IMR-90 (cell line): ENCODE data around the gene PDCD1. TPM values are rescaled to one million over a fixed set of nuclear protein-coding genes. Genes with fewer than 3 reads are reported as not detected.

ENCODE experiments used
- ATAC-seq: fragments of 200-7000 bp; cut with Tn5 transposase; 2 replicates; pipeline ENCODE4 v1.9.1; 2020; ENCODE audit warnings: low read depth, mild to moderate bottlenecking, moderate library complexity
- BruUV-seq: library from RNA; stranded (reverse); fragments of 400-500 nt; replicated peaks from 2 replicates; lab custom pipeline; 2021; lab: Mats Ljungman, UMichigan
- CTCF ChIA-PET: fragments of 300-600 bp; formaldehyde crosslinking; extraction: SDS; loops from one replicate; lab custom pipeline; 2021; ENCODE audit warnings: antibody characterized with exemption; lab: Yijun Ruan, JAX
- POLR2A ChIA-PET: fragments of 300-600 bp; sonication (Branson Sonifier 250); formaldehyde crosslinking; loops from one replicate; lab custom pipeline; 2022; ENCODE audit warnings: antibody characterized with exemption; ENCODE audit not compliant: unreplicated experiment; lab: Charles Lee
- DNase-seq: peaks from one replicate; pipeline ENCODE4 v3.0.0; 2013
- H2AFZ ChIP-seq: replicated peaks from 2 replicates; pipeline ENCODE3; 2013; ENCODE audit warnings: low read length, mild to moderate bottlenecking; ENCODE audit not compliant: poor library complexity
- H2AK5ac ChIP-seq: 2 replicates; pipeline ENCODE4 v1.6.1; 2013; ENCODE audit warnings: low read depth, low read length, inconsistent platforms
- H2AK9ac ChIP-seq: replicated peaks from 2 replicates; pipeline ENCODE3; 2013; ENCODE audit warnings: mild to moderate bottlenecking, low read depth, low read length, moderate library complexity; ENCODE audit not compliant: poor library complexity
- H2BK120ac ChIP-seq: 2 replicates; pipeline ENCODE4 v1.6.1; 2013; ENCODE audit warnings: low read depth, low read length, inconsistent platforms
- H2BK15ac ChIP-seq: 3 replicates; pipeline ENCODE4 v1.6.1; 2013; ENCODE audit warnings: low read depth, low read length, inconsistent platforms
- H2BK20ac ChIP-seq: 2 replicates; pipeline ENCODE4 v1.6.1; 2013; ENCODE audit warnings: low read depth, mild to moderate bottlenecking, inconsistent platforms, low read length, moderate library complexity
- H2BK5ac ChIP-seq: 2 replicates; pipeline ENCODE4 v1.6.1; 2013; ENCODE audit warnings: mild to moderate bottlenecking, low read depth, low read length, inconsistent platforms; ENCODE audit not compliant: poor library complexity, severe bottlenecking
- H3K14ac ChIP-seq: replicated peaks from 2 replicates; pipeline ENCODE4 v1.6.1; 2013; ENCODE audit warnings: low read depth, low read length, inconsistent platforms
- H3K18ac ChIP-seq: 2 replicates; pipeline ENCODE4 v1.6.1; 2013; ENCODE audit warnings: low read depth, low read length, control low read depth
- H3K23ac ChIP-seq: 2 replicates; pipeline ENCODE4 v1.6.1; 2013; ENCODE audit warnings: low read depth, low read length, inconsistent platforms
- H3K27ac ChIP-seq: 2 replicates; pipeline ENCODE4 v1.5.1; 2013; ENCODE audit warnings: mild to moderate bottlenecking, control low read depth, low read length; ENCODE audit not compliant: insufficient read depth
- H3K27me3 ChIP-seq: 2 replicates; pipeline ENCODE4 v1.6.1; 2013; ENCODE audit warnings: low read length; ENCODE audit not compliant: control insufficient read depth, insufficient read depth
- H3K36me3 ChIP-seq: 2 replicates; pipeline ENCODE4 v1.6.1; 2013; ENCODE audit warnings: low read length, mixed read lengths; ENCODE audit not compliant: control insufficient read depth, insufficient read depth
- H3K4ac ChIP-seq: 2 replicates; pipeline ENCODE4 v1.6.1; 2013; ENCODE audit warnings: low read depth, low read length, inconsistent platforms
- H3K4me1 ChIP-seq: 2 replicates; pipeline ENCODE4 v1.6.1; 2013; ENCODE audit warnings: low read length, mixed read lengths; ENCODE audit not compliant: control insufficient read depth, insufficient read depth
- H3K4me2 ChIP-seq: 2 replicates; pipeline ENCODE4 v1.6.1; 2013; ENCODE audit warnings: low read depth, mild to moderate bottlenecking, control low read depth, low read length, moderate library complexity
- H3K4me3 ChIP-seq: 2 replicates; pipeline ENCODE4 v1.5.1; 2013; ENCODE audit warnings: low read depth, mild to moderate bottlenecking, control low read depth, low read length, moderate library complexity; ENCODE audit not compliant: insufficient read depth
- H3K56ac ChIP-seq: 2 replicates; pipeline ENCODE4 v1.6.1; 2013; ENCODE audit warnings: low read length, inconsistent platforms; ENCODE audit not compliant: insufficient read depth; ENCODE audit errors: extremely low read depth
- H3K79me1 ChIP-seq, 2 experiments: 2 replicates each; pipeline ENCODE4 v1.6.1; 2013; ENCODE audit warnings: low read length in 2 of 2, inconsistent platforms in 1 of 2, low read depth in 1 of 2
- H3K9ac ChIP-seq: 2 replicates; pipeline ENCODE4 v1.6.1; 2013; ENCODE audit warnings: low read depth, low read length, control low read depth
- H3K9me1 ChIP-seq: 2 replicates; pipeline ENCODE4 v1.6.1; 2013; ENCODE audit warnings: low read length, inconsistent platforms; ENCODE audit not compliant: insufficient read depth
- H3K9me3 ChIP-seq: 2 replicates; pipeline ENCODE4 v1.6.1; 2013; ENCODE audit warnings: low read length; ENCODE audit not compliant: control insufficient read depth, insufficient read depth
- H4K20me1 ChIP-seq: 2 replicates; pipeline ENCODE4 v1.6.1; 2013; ENCODE audit warnings: low read length, inconsistent platforms; ENCODE audit not compliant: insufficient read depth
- H4K5ac ChIP-seq: 2 replicates; pipeline ENCODE4 v1.6.1; 2013; ENCODE audit warnings: mild to moderate bottlenecking, low read depth, low read length, control low read depth
- H4K8ac ChIP-seq, 2 experiments: 2 replicates each; pipeline ENCODE4 v1.6.1; 2013; ENCODE audit warnings: low read depth in 2 of 2, low read length in 2 of 2, control low read depth in 1 of 2, inconsistent platforms in 1 of 2
- H4K91ac ChIP-seq: 2 replicates; pipeline ENCODE4 v1.6.1; 2013; ENCODE audit warnings: low read depth, low read length, inconsistent platforms; ENCODE audit not compliant: insufficient read depth
- BHLHE40 ChIP-seq: fragments of 150-350 bp; IDR thresholded peaks from 2 replicates; pipeline ENCODE4 v1.6.1; 2016; ENCODE audit warnings: mild to moderate bottlenecking, low read depth, low read length
- CHD1 ChIP-seq: IDR thresholded peaks from 2 replicates; pipeline ENCODE4 v1.6.1; 2012; ENCODE audit warnings: low read depth, low read length, improper control_type of control experiment
- CTCF ChIP-seq: conservative IDR thresholded peaks from 2 replicates; pipeline ENCODE4 v1.5.1; 2012; ENCODE audit warnings: mild to moderate bottlenecking, low read depth, low read length, improper control_type of control experiment
- FOS ChIP-seq: fragments of 150-350 bp; IDR thresholded peaks from 2 replicates; pipeline ENCODE4 v1.6.1; 2016; ENCODE audit warnings: low read depth, low read length
- MAFK ChIP-seq: IDR thresholded peaks from 2 replicates; pipeline ENCODE4 v1.6.1; 2012; ENCODE audit warnings: low read depth, low read length, improper control_type of control experiment
- MAZ ChIP-seq: IDR thresholded peaks from 2 replicates; pipeline ENCODE4 v1.6.1; 2012; ENCODE audit warnings: low read depth, mild to moderate bottlenecking, low read length, improper control_type of control experiment, moderate library complexity, borderline replicate concordance
- NFE2L2 ChIP-seq: fragments of 150-350 bp; IDR thresholded peaks from 2 replicates; pipeline ENCODE4 v1.6.1; 2016; ENCODE audit warnings: low read depth, mild to moderate bottlenecking, low read length
- RAD21 ChIP-seq: IDR thresholded peaks from 2 replicates; pipeline ENCODE4 v1.6.1; 2012; ENCODE audit warnings: low read length, improper control_type of control experiment
- RCOR1 ChIP-seq: IDR thresholded peaks from 2 replicates; pipeline ENCODE4 v1.6.1; 2012; ENCODE audit warnings: mild to moderate bottlenecking, low read length, improper control_type of control experiment; ENCODE audit not compliant: insufficient replicate concordance
- RFX5 ChIP-seq: IDR thresholded peaks from 2 replicates; pipeline ENCODE4 v1.8.0; 2012; ENCODE audit warnings: low read depth, mild to moderate bottlenecking, low read length, moderate library complexity
- SMC3 ChIP-seq: fragments of 150-350 bp; IDR thresholded peaks from 2 replicates; pipeline ENCODE4 v1.6.1; 2016; ENCODE audit warnings: low read depth, mild to moderate bottlenecking, antibody characterized with exemption, low read length, moderate library complexity
- WGBS, 2 experiments: methylation state at CpG; one replicate each; pipeline versions ENCODE4 v1.1.5 to v1.1.7; 2013; ENCODE audit warnings: missing lambda C conversion rate in 2 of 2; ENCODE audit not compliant: insufficient read length in 1 of 2; ENCODE audit errors: extremely low coverage in 2 of 2; 5-methylcytosine and 5-hydroxymethylcytosine counted together
- dilution Hi-C: fragments of 300-500 bp; cut with HindIII; formaldehyde crosslinking; loops from one replicate; pipeline ENCODE4 v1.14.3; 2018; ENCODE audit warnings: low sequenced_read_pairs; ENCODE audit not compliant: unreplicated experiment
- in situ Hi-C: fragments of 300-500 bp; cut with MboI; formaldehyde crosslinking; loops from 3 replicates; pipeline ENCODE4 v1.14.3; 2019; ENCODE audit warnings: low sequenced_read_pairs, inconsistent platforms, mixed read lengths
- intact Hi-C: fragments of 100-400 bp; cut with micrococcal nuclease; formaldehyde crosslinking; loops from 2 replicates; pipeline ENCODE4 v1.10.0; 2022
- polyA plus RNA-seq, 3 experiments: library from polyadenylated mRNA; depleted of rRNA; stranded (reverse); fragments of >200 nt; gene quantifications; 2 replicates each; pipeline ENCODE4 v1.2.3, GENCODE V29; 2012; ENCODE audit warnings: low replicate concordance in 1 of 3
- total RNA-seq: library from RNA; depleted of rRNA; stranded (reverse); fragments of >200 nt; gene quantifications from 2 replicates; pipeline ENCODE4 v1.2.3, GENCODE V29; 2012
- TF ChIP-seq, protein P1 (sequence below): fragments of 150-350 bp; IDR thresholded peaks from 2 replicates; pipeline ENCODE4 v1.6.1; 2016; ENCODE audit warnings: low read depth, mild to moderate bottlenecking, low read length, moderate library complexity, borderline replicate concordance

PDCD1 gene
- total and polyA plus RNA-seq, 2 of the 4 experiments (the other 2 are of a cell fraction), result not detected

GRCh38 chr2:241818943-241819270, 39.8 kb downstream of the PDCD1 start:
- Histone ChIP-seq H3K9me3 (no peaks in the 10 kb centered on the region; the same call in 1 of the 2 replicates), H3K4me2 (no peak overlapping the region), H3K4me1 (no peaks in the 10 kb centered on the region), H2AFZ (peak overlapping the region; percentile 21), H3K27ac (no peak overlapping the region), H3K27me3 (peaks cover 15% of the 10 kb centered on the region; the same call in 1 of the 2 replicates), H3K9me1 (no peaks in the 10 kb centered on the region), H3K36me3 (no peaks in the 10 kb centered on the region), H3K79me1 (no peaks in the 10 kb centered on the region), H4K5ac (no peak overlapping the region), H4K91ac (no peak overlapping the region), H4K20me1 (no peaks in the 10 kb centered on the region; the same call in 1 of the 2 replicates), H2AK5ac (no peak overlapping the region), H4K8ac (no peak overlapping the region), H2BK5ac (no peak overlapping the region), H3K4ac (no peak overlapping the region), H2AK9ac (no peak overlapping the region), H3K18ac (no peak overlapping the region), H3K9ac (no peak overlapping the region), H2BK20ac (no peak overlapping the region), H2BK120ac (no peak overlapping the region), H3K56ac (no peak overlapping the region), H3K4me3 (no peak overlapping the region), H3K23ac (no peak overlapping the region), H2BK15ac (no peak overlapping the region), H3K14ac (no peak overlapping the region)
- no peak for ATAC-seq
- WGBS, 2 experiments, result 90% methylated on average over 4 of the region's 10 CpGs; no CpG with 5 or more reads in 1 of the 2 experiments
- DNase-seq, result no peak
- intact Hi-C loops, result no loop called here
- in situ Hi-C loops, result no loop called here
- dilution Hi-C loops, result no loop called here
- ChIA-PET CTCF (no interaction called here), POLR2A (no interaction called here)
- BruUV-seq, result no TSS peak
- no peak for TF ChIP-seq RAD21
- no peak for TF ChIP-seq CTCF
- TF ChIP-seq, protein P1, sequence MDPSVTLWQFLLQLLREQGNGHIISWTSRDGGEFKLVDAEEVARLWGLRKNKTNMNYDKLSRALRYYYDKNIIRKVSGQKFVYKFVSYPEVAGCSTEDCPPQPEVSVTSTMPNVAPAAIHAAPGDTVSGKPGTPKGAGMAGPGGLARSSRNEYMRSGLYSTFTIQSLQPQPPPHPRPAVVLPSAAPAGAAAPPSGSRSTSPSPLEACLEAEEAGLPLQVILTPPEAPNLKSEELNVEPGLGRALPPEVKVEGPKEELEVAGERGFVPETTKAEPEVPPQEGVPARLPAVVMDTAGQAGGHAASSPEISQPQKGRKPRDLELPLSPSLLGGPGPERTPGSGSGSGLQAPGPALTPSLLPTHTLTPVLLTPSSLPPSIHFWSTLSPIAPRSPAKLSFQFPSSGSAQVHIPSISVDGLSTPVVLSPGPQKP, result no peak
- no peak for TF ChIP-seq NFE2L2
- no peak for TF ChIP-seq RCOR1
- no peak for TF ChIP-seq MAFK
- no peak for TF ChIP-seq CHD1
- no peak for TF ChIP-seq FOS
- no peak for TF ChIP-seq MAZ
- no peak for TF ChIP-seq SMC3
- TF ChIP-seq RFX5, result no peak
- TF ChIP-seq BHLHE40, result no peak
